ENCODE data around the gene GPT2.

DNA sequence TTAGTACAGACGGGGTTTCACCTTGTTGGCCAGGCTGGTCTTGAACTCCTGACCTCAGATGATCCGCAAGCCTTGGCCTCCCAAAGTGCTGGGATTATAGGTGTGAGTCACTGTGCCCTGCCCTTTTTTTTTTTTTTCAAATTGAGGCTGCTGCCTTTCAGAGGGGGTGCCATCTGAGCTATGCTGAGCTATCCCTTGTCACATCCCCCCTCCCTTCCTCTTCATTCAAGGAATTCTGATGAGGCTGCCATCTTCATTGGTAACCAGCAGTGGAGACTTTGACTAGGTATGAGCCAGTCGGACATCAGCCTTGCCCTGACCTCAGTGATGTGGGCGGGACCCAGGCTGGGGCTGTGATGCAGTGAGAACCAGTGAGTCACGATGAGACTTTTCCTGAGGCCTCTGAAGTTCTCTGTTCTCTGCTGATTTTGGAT, 24.4 kb upstream of the GPT2 start:
- TF ChIP-seq, protein P1, sequence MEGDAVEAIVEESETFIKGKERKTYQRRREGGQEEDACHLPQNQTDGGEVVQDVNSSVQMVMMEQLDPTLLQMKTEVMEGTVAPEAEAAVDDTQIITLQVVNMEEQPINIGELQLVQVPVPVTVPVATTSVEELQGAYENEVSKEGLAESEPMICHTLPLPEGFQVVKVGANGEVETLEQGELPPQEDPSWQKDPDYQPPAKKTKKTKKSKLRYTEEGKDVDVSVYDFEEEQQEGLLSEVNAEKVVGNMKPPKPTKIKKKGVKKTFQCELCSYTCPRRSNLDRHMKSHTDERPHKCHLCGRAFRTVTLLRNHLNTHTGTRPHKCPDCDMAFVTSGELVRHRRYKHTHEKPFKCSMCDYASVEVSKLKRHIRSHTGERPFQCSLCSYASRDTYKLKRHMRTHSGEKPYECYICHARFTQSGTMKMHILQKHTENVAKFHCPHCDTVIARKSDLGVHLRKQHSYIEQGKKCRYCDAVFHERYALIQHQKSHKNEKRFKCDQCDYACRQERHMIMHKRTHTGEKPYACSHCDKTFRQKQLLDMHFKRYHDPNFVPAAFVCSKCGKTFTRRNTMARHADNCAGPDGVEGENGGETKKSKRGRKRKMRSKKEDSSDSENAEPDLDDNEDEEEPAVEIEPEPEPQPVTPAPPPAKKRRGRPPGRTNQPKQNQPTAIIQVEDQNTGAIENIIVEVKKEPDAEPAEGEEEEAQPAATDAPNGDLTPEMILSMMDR (IDR thresholded peaks at IDR 0.05), result no peak
- TF ChIP-seq, protein P2, sequence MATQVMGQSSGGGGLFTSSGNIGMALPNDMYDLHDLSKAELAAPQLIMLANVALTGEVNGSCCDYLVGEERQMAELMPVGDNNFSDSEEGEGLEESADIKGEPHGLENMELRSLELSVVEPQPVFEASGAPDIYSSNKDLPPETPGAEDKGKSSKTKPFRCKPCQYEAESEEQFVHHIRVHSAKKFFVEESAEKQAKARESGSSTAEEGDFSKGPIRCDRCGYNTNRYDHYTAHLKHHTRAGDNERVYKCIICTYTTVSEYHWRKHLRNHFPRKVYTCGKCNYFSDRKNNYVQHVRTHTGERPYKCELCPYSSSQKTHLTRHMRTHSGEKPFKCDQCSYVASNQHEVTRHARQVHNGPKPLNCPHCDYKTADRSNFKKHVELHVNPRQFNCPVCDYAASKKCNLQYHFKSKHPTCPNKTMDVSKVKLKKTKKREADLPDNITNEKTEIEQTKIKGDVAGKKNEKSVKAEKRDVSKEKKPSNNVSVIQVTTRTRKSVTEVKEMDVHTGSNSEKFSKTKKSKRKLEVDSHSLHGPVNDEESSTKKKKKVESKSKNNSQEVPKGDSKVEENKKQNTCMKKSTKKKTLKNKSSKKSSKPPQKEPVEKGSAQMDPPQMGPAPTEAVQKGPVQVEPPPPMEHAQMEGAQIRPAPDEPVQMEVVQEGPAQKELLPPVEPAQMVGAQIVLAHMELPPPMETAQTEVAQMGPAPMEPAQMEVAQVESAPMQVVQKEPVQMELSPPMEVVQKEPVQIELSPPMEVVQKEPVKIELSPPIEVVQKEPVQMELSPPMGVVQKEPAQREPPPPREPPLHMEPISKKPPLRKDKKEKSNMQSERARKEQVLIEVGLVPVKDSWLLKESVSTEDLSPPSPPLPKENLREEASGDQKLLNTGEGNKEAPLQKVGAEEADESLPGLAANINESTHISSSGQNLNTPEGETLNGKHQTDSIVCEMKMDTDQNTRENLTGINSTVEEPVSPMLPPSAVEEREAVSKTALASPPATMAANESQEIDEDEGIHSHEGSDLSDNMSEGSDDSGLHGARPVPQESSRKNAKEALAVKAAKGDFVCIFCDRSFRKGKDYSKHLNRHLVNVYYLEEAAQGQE (IDR thresholded peaks at IDR 0.05; ENCODE audit: insufficient read depth in 1 of 2, low read depth in 2 of 2, low read length in 1 of 2), result no peak
- TF ChIP-seq TCF7L2 (IDR thresholded peaks at IDR 0.05; ENCODE audit: low read depth, low read length), result no peak
